Colon (tissue), 2 donors: ENCODE data around the gene ARHGAP11A.

Experiments used
- FAIRE-seq: peaks from 2 replicates; lab custom pipeline; 2012; peaks lifted over from hg19 to GRCh38; lab: Jason Lieb, UNC
- donor health status: control.
- donor health status: control.

Gene ARHGAP11A

DNA sequence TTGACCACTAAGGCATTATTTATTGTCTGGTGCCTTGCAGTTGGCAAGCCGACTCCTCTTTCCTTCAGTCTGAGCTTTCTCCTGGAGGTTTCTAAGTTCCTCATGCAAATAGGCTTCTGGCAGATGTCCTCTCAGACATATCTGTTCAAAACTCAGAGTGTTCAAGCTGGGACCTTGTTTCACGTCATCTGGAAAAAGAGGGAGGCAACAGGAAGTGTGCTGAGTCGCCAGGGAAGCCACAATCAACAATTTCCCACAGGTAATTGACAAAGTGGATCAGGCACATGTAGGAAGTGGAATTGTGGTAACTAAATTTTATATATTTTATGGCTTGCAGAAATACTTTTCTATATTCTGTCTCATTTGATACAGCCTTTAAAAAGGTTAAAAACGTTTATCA lies 40.8 kb downstream of the ARHGAP11A start:
- no peak for FAIRE-seq

DNA sequence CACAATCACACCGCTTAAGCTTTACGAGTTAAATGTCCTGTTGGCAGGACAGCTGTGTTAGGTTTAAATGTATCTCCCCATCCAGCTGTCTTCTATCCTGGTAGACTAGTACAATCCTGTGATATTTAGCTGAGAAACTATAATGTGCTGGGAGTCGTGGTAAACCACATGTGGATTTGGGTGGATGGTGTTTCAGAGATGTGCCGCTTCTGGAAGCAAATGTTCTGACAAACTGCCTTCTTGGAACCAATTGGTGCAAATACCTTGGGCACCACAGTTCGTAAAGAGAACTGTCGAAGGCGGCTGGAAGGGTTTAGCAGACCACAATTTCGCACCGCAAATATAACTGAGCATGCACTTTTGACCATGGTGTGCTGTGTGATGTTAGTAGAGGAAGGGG lies 41.2 kb downstream of the ARHGAP11A start:
- FAIRE-seq, result no peak

DNA sequence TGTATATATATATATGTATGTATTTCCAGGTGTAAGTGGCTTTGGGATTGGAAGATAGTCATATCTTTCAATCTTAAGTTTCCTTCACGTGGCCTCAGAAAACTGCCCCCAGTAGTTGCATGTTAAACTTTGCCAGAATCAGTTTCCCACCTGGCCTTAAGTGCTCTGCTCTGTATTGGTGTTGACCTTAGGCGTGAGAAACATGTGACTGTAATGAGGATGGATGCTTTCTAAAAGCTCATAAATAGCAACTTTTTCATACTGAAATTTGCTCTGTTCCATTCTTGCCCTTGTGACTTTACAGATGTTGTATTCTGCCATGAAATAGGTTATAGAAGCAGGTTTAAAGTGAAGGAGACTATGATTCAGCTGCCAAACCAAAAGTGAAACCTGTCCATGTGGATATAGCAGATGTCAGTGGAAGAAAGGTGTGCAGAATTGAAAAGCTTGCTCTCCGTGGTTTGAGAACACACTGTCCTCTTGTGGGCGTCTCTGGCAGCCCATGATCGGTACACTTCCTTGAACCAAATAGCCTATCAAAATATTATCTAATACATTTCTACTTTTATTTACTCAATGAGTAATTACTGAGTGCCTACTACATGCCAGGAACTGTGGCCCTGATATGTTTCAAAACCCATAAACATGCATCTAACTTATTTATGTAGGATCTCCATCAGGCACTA lies 42.0 kb downstream of the ARHGAP11A start:
- FAIRE-seq, result no peak

DNA sequence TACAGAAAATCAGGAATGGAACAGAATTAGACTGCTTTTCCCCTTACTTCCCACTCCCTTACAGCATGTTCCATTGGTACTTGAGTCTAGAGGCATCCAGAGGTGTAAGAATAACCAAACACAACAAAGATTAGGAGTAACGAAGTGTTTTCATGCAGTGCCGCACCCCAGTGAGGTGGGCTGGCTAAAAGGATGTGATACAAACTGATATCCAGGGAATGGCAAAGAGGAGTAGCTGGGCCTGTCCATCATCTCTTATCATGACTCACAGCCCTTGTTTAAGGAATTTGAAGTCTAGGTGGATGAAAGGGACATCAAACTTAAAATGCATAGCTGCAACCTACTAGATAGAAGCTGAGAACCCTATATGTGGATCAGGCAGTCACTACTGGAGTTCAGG lies 42.6 kb downstream of the ARHGAP11A start:
- FAIRE-seq, result no peak

DNA sequence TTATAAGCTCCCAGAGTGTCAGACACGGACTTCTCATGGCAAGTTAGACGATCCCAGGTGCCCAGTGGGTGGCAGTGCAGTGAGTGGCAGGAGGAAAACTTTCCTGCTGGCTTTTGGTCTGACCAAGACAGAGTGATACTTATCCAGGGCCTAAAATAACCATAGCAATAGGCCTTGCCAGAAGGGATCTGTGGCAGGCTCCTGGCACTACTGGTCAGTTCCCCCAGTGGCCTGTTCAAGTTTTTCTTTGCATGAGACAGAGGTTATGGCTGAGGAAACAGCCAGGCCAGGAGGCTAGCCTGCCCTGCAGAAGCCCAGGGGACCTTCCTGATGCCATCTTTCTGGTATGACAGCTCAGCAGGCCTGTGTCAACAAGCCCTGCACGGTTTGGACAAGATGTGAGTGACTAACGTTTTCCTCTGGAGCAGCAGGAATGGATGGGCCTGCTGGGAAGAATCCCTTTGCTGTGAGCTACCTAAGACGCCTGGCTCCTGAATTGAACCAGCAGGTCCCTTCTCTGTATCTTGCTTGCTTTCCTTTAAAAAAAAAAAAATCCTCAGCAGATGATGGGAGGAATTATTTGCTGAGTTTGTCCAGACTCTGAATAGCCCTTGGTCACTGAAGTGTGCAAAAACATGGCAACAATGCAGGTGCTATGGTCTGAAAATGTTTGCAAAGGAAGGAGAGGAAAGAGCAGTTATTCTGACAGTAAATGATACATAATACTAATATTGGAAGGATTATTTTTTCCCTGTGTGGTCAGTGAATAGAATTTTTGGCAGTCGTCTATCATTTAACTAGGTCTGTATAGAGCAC lies 44.2 kb downstream of the ARHGAP11A start:
- FAIRE-seq, result no peak

DNA sequence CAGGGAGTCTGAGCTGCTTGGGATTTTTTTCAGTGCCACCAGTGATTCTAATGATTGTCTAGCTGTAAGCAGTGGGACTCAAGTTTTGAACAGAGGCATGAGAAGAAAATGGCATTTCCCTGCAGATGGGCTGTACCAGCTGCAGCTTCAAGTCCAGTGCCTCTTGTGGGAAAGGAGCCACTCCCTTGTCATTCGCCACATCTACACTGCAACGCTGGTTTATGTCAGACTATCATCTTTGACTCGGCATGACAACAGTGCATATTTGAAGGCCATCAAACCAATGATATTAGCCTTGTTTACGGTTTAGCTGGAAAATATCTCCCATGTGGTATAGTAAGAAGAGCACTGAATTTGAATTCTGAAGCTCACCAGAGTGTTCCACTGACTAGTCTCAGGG lies 48.4 kb downstream of the ARHGAP11A start:
- FAIRE-seq, result no peak

DNA sequence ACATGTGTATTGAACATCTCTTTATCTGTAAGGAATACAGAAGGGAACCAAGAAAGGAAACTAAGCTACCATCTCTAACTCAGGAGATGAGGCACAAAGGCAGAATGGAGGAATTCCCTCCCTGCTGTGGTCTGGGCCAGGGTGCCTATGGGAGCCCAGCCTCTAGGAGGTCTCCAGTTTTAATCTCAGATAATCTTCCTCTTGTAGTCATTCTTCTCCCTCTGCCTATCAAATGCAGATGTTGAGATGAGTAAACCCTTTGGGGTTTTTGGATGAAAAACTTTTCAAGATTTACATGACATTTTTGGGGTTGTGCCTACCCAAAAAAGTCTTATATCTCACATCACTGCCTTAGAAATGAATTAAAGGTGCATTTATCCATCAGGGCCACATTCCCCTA lies 49.5 kb downstream of the ARHGAP11A start:
- no peak for FAIRE-seq

DNA sequence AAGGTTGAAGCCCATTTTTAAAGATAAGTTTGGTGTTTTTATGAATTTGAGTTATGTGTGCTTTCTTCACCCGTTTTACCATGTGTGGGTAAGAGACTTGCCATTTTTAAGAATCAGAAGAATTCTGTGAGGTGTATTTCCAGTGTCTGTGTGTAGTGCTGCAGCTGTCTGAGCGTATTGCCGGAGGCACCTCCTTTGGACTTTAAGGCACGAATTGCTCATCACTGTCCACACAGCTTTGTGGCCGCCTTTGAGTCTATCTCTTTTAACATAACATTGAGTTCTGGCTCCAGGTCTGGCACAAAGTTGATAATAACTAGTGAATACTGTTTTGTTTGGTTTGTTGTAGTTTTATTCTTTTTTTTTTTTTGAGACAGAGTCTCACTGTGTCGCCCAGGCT lies 52.0 kb downstream of the ARHGAP11A start:
- FAIRE-seq, result no peak

DNA sequence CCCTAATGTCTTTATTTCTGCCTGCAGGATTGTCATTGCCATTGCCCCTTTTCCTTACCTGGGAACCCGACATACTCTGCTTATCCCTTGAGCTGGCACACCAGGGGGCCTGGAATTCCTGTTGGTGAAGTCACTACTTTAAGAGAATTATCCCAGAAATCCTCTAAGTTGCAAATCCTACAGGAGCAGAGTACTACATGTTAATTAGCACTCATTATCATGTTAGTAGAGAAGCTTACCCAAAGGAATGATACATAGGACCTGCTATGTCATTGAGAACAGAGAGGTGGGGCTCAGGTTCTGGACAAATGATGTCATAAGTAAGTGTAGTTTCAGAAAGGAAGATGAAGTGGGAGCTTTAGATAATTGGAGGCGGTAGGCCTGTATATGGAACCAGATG lies 53.6 kb downstream of the ARHGAP11A start:
- FAIRE-seq, result no peak

DNA sequence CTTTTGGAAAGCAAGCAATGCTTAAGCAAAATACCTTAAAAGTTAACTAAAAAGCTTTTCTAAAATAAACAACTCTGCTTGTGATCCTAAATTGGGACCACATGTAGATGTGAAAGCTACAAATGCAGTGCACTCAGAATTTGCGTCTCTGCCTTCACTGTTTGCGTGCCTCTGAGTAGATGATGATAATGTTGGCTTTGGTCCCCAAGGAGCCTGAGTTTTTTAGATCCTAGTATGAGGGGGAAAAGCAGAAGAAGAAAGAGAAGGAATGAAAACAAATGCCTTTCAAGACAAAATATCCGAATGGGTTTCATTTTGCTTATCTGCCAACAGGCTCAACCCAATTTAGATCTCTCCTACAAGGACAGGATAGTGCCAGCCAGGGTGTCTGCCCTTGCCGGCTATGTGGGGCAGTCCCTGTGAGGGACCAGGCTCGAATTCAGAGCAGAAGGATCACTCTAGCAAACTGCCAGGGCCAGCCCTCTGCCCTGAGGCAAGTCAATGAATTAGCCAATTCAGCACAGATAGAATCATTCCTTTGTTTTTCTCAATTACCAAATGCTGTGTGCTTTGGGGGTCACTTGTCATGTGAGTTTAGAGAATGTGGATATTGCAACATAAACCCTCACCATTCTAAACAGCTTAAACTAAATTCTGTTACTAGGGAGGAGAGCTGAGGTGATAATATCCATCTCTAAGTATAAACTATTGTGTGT lies 54.8 kb downstream of the ARHGAP11A start:
- FAIRE-seq, result no peak

DNA sequence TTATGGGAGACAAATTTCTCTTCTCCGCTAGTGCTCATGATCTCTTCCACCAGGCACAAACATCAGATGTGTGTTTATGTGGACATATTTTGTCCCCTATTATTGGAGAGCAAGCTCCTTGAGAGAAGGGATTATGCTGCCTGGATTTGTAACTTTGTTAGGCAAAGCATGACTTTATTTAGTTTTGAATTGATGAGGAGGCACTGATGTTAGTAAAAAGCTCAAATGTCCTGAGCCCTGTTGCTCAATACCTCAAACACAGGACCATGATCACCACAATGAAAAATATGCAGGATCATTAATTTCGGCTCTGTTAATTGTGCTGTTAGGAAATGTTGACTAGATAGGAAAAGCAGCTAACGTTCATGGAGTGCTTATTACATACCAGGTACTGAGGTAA lies 55.3 kb downstream of the ARHGAP11A start:
- FAIRE-seq, result no peak

DNA sequence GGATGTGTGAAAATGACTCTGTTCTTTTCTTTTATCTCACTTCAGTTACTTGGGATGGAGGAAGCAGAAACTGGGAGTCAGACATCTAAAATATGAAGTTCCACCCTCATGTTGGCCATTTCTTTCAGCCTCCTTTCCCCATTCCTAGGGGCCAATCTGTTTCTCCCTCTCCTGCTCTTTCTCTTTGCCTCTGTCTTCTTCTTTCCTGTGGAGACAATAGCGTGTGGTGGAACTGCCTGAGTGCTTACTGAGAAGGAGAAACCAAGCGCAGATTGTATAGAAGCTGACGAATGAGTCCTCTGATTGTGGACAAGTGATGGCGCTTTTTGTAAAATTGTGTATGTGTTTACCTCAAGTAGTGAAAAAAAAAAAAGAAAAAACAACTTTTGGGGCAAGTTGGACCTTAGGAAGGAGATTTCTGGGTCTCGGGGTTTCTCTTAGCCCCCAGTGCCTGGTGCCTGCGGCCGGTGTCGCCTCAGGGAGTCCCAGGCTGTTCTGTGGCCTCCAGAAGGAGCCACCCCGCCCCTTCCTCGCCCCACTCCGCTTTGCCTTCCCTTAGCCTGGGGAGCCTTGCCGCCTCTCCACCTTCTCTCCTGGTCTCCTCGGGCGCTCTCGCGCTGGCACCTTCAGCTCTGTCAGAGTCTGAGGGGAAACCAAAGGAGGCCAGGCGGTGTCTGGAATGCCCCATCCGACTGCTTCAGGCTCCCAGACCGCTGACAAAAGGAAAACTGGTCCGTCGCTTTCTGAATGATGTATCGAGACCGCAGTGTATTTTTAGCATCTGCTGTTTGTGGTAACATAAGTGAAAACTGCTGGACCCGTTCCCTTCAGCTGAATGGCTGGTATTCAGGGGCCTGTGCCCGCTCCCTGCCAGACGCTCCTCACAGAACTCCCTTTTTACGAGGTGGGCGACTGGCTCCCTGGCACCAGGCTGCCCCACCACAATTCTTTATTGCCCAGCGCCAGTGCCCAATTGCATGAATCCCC lies 56.3 kb downstream of the ARHGAP11A start:
- no peak for FAIRE-seq

DNA sequence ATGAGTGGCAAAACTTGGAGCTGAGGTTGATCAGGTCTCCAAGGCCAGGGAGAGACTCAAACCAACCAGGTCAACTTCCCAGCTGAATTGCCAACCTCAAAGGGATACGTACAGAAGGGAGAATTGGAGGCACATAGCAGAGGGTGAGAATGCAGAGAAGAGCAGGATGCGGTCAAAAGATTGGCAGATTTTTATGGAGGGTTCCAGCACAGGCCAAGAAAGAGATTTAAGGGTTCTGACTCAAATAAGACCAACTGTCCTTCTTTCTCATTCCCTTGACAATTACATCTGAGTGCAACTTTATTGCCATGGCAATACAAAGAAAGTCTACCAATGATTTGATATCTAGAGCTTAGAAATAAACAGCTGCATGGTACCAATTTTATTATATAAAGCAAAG lies 59.4 kb downstream of the ARHGAP11A start:
- no peak for FAIRE-seq

DNA sequence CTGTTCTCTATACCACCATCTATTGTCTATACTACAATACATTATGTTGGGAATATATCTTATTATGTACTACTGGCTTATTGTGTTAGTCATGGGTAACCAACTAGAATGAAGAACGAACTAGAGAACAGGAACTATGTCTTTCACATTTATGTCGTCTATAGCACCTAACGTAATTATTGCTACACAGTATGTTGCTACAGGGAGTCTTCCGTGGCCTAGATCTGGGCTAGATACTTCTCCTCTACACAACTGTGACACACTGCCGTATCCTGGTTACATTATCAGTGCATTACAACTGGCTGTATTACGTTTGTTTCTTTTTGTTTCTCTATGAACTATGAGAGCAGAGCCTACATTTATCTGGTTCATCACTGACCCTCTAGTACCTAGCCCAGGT lies 60.2 kb downstream of the ARHGAP11A start:
- FAIRE-seq, result no peak

DNA sequence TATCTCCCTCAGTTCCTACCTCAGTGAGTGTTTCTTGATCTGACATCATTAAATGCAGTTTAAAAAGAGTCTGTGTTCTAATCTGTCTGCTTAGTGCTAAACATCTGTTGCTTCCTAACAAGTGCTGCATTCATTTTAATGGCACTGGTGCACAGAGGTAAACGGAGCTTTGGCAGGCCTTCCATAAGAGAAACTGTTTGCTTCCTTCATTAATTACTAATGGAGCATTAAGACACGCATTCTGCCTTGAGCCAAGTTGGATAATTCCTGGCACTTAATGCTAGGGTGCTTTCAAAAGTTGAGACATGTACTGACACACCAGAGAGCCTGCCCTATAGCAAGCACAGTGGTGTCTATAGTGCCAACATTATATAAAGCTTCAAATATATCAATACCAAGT lies 60.9 kb downstream of the ARHGAP11A start:
- FAIRE-seq, result no peak

DNA sequence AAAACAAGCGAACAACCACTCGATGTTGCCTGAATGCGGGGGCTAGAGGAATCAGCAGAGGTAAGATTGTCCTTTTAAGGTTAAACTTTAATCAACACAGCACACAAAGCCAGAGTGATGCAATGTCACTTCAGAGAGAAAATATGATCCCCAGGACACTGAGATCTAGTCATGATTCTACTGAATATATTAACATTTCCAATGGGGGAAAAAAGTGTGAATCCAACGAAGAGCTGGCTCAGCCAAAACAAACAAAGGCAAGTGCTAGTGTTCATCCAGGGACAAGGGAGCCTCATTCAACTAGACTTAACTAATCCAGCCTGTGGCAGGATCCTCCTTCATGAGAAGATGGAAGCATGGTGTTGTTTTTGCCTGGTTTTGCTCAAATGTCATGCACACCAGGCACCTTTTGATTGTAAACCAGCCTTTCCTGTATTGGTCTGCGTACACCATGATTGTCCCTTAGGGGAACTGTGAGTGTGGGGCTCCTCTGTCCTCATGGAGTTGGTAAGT lies 62.0 kb downstream of the ARHGAP11A start:
- no peak for FAIRE-seq

DNA sequence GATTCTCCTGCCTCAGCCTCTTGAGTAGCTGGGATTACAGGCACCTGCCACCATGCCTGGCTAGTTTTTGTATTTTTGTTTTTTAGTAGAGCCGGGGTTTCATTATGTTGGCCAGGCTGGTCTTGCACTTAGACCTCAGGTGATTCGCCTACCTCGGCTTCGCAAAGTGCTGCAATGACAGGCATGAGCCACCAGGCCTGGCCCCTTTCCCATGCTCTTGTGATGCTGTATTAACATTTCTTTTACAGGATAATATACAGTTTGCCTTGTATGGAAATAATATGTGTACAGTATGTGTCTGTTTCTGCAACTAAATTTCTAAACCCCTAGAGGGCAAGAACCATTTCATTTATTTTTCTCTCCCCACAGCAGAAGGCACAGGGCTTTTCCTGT lies 64.0 kb downstream of the ARHGAP11A start:
- no peak for FAIRE-seq

DNA sequence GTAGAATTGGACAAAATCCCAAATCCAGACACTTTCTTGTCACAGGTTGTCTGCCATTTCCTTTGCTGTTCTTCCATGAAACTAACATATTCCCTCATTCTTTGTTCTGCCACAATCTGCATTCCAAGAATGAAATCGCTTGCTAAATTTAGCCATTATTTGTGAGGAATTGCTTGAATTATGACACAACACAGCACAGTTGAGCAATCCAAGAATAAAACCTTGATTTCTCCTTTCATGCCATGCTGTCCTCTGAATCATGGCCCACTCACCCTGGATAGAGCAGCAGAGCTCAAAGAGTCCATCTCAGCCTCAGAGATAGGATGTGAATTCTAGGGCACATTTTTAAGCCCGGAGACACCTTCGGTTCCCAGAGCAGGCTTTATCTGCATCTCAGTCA lies 67.3 kb downstream of the ARHGAP11A start:
- no peak for FAIRE-seq

DNA sequence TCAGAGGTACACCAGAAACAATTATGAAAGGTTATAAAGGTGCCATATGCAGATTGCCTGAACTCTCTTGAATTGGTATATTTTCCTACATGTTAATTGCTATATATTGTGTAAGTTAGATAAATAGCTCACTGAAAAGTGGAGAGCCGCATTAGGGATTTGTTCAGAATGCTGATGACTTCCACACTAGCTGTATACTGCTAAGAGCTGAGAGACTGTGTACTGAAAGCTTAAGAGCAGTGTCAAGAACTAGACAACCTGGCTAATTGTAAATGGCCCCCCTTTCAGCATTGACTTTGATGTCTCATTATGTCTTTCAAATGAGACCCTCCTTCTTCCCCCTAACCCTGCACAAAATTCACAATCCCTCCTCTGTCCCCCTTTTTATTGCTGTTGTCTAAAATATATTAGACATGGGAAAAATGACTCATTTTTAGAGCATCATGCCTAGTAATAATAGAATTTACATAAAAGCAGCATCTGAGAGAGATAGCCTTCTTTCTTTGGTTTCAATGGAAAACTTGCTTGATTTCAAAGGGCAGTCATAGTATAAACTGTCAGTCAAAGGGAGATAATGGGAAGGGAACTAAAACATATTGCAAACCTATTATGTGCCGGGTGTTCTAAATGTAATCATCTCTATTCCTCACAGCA lies 67.8 kb downstream of the ARHGAP11A start:
- FAIRE-seq, result no peak

DNA sequence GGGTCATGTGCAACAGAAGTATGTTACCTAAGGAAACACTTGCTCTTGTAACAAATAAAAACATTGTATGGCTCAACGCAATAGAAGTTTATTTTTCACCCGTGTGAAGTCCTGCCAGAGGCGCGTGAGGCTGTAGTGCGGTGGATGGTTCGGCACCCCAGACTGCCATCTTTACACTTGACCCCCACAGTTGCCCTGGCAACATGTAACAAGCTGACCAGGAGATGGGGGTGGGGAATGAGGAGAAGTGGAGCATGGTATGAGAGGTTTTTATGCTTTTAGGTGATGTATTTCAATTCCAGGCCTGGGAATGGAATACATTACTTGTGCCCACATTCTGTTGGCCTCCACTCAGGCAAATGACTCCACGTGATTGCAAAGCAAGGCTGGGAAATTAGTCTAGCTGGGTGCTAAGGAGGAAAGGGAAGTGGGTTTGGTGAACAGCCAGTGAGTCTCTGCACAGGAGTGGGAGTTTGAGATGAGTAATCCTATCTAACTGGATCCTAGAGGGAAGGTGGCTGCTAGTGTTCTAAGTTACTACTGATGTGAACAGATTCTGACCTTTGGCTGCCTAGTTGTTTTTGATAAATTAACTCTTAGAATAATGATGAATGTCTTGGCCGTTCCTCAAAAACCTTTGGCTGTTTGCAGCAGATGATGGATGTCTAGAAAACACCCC lies 68.7 kb downstream of the ARHGAP11A start:
- no peak for FAIRE-seq

DNA sequence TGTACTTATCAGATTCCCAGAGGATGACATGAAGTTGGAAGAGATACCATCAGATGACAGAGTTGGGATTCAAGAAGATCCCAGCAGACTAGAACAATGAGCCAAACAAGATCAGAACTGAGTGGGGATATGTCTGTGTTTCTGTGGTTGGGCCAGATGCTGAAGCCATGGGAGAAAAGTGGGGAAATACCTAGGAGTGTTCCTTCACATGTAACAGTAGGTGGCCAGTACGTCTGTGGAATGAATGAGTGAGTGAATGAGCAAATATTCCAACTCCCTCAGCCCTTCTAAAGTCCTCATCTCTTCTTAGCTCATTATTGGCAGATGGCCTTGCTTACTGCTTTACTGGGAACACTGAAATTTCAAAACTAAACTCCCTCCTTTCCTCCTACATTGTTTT lies 70.3 kb downstream of the ARHGAP11A start:
- no peak for FAIRE-seq
